SH-SY5Y (cell line): ENCODE data around the gene RXRA.
A peak's percentile ranks its signal among the peaks of the same experiment; 100 is the strongest.

ENCODE experiments used
- GATA2 ChIP-seq: IDR thresholded peaks from 2 replicates; pipeline ENCODE4 v1.6.1; 2011; ENCODE audit warnings: mild to moderate bottlenecking, low read depth, low read length
- GATA3 ChIP-seq: IDR thresholded peaks from 2 replicates; pipeline ENCODE4 v1.6.1; 2011; ENCODE audit warnings: low read depth, mild to moderate bottlenecking, low read length, moderate library complexity

RXRA gene

DNA sequence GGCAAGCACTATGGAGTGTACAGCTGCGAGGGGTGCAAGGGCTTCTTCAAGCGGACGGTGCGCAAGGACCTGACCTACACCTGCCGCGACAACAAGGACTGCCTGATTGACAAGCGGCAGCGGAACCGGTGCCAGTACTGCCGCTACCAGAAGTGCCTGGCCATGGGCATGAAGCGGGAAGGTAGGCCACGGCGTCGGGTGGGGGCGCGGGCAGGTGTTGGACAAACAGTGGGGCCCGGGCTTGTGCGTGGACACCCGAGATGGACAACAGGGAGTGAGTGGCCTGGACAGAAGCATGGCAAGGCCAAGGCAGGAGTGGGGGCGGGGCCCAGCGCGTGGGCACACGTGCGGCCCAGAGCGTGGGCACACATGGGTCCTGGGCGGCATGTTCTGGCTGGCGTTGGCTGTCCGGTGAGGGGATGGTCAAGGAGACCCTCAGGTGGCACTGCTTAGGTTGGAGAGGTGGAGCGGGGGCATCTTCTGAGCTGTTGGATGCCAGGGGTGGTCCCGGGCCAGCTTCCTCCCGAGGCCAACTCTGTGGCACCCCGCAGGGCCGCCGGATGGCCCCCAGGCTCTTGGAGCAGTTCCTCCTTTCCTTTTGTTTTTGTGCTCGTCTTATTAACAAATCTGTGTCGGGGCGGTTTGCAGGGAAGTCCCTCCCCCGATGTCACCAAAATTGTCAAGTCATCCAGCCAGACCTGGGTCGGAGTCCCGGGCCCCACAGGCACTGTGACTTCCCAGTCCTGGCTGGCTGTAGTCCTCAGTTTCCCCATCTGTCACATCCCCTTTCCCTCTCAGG is 82.9 kb downstream of the RXRA start:
- TF ChIP-seq GATA3 = no peak
- TF ChIP-seq GATA2 = no peak

DNA sequence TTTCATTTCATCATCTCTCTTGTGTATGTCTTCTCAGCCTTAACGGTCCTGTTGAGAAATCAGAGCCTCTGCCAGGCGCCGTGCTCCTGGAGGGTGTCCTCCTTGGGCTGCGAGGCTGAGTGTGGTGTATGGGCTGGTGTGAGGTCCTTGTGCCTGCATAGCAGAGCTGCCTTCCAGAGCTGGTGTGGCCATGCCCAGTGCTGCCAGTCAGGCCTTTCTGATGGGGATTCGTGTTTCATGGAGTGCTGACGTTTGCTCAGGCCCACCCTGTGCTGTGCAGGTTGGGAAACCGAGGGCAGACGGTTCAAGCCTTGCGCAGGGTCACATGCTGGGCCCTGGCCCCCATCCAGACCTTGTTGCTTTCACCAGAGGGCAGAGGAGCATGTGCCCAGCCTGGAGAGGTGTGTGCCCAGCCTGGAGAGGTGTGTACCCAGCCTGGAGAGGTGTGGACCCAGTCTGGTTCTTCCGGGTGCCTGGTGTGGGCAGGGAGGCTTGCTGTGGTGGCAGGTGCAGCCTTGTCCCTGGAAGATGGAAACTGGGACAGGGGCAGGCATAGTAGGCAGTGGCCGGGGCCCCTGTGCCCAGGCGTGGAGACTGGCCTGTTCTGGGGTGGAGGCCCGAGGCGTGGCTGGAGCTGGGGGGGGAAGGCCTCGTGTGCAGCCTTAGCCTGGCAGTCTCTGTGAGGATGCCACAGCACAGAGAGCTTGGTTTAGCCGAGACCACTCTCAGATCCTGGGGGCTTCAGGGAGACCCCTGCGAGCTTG is 84.0 kb downstream of the RXRA start:
- TF ChIP-seq GATA2 = no peak
- TF ChIP-seq GATA3 = no peak

DNA sequence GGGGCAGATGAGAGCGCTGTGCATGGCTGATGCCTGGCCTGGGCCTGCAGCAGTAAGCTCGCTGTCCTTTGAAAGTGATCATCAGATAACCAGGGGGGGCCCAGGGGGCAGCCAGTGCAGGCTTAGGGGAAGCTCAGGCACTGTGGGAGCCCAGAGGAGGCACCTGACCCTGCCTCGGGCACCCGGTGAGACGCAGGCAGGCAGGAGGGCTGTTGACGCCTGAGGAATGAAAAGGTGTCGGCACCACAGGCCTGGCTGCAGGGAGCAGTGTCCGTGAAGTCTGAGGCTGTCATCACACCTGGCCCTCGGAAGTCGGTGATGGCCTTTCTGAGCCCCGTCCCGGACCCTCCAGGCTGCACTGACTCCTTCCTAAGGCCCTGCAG is 84.6 kb downstream of the RXRA start:
- TF ChIP-seq GATA3 = no peak
- no peak for TF ChIP-seq GATA2

DNA sequence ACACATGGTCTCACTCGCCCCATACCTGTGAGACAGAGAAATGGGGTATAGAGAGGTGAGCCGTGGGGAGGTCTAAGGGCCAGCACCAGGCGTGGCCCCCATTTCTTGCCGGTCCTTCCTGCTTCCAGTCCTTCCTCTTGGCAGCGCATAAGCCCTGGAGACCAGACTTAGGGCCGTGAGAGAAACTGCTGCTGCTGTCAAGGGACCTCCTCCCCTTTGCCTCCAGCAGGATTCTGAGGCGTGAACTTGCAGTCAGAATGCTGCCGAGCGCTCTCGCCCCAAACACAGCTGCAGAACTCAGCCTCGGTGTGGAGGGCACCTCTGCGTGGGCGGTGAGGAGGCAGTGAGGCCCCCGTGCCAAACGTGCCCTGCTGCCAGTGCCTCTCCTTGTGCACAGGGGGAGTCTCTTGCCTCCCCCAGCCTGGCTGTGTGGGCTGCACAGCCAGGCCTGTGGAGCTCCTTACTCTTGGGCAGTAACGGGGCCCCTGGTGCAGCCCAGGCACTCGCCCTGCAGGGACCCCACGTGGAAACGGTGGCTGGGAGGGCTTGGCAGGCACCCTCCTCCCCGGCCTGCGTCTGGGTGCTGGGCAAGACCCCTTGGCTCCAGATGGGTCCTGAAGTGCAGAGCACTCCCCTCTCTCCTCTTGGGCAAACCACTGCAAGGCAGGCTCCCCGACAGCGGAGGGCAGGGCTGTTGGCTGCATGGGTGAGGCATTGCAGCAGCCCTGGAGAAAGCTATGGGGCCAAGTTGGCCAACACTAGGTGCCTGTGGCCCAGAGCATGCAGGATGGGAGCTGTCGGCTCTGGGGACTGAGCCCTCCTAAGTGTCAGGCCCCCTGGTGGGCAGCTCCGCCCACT is 85.4 kb downstream of the RXRA start:
- no peak for TF ChIP-seq GATA2
- TF ChIP-seq GATA3 = no peak

DNA sequence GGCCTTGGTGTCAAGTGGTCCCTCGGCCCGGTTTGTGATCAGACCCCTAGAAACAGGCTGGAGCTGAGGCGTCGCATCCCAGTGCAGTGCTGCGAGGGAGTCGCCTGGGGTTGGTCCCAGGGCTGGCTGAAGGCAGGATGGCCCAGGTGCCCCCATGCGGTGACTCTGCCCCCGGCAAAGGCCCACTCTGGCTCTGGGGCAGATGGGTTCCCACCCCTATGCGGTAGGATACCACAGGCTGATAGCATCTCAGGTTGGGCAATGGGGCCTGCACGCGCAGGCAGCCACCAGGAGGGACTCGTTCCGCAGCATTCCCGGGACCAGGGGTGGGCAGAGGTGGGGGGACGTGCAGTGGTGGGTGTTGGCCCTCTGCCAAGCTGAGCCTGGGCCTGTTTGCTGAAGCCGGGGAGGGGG is 86.0 kb downstream of the RXRA start:
- 0 out of 2 replicates have a peak, but pooled peaks have one; percentile 24 for TF ChIP-seq GATA2
- no peak for TF ChIP-seq GATA3

DNA sequence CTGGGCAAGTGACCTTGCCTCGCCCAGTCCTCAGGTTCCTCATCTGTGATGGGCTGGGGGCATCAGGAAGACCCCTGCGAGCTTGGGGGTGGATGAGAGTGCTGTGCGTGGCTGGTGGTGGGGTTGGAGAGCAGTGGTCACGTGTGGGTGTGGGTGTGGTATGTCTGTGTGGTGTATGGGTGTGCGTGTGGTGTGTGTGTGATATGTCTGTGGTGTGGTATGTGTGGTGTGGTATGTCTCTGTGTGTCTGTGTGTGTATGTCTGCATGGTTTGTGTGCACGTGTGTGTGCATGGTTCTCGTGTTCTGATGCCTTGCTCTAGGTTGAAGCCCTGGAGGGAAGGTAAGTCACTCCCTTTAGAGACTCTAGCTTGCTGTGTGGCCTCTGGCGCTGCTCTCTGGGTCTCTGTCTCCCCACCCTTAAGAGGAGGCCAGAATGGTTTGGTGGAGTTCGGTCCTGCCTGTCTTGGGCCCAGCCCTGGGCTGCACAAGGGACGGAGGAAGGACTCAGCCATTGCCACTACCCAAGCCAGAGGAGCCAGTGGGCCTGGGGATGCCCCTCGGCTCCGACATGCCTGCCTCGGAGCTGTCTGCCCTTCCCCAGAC is 87.0 kb downstream of the RXRA start:
- TF ChIP-seq GATA2 (no peak), GATA3 (no peak)

DNA sequence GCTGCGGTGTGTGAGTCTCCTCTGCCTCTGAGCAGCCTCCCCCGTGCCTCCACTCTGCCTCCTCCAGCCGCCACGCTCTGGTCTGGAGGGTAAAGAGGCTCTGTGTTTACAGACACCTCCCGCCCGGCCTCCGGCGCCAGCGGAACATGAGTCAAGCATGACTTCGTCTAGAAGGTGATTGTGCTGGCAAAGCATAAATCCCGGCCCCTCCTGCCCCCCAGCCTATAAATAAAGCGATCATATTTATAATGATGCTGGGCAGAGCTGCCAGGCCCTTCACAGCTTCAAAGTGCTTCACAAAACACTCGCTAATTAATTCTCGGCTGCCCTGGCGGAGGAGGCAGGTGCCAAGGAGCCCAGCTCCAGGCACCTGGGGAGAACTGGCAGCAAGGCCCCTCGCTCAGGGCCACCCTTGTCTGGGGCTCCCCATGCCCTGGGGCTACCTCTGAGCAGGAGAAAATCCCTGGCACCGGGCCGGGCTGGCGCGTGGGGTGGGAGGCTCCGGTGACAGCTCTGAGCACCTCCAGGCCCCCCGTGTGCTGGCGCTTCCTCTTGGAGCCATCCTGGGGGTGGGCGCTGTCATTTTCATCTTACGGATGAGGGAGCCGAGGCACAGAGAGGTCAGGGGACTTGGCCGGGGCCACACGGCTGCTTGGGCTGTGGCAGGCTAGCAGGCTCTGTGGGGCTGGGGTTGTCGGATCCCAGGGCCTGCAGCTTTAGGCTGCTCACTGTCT is 87.8 kb downstream of the RXRA start:
- no peak for TF ChIP-seq GATA2
- TF ChIP-seq GATA3 = no peak

DNA sequence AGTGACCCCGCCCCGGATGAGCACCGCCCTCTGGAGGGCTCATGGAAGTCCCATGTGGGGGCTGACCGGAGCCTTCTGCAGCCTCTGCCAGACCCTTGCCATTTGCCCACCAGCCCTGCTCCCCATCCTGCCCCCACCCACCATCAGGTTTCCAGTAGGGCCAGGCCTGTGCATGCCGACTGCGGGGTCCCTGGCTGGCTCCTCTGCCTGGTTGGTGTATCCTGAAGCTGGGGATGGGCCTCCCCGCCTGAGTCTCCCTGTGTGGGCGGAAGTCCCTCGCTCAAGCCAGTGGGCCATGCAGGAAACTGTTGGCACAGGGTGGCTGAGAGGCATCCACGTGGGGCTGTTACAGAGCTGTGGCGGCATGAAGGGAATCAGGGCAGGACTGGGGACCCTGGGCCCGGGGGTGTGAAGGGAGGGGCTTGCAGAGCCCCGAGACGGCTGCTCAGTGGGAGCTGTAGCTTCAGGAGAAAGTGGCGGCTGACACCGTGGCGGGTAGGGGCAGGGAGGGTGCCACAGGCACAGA is 88.7 kb downstream of the RXRA start:
- no peak for TF ChIP-seq GATA3
- TF ChIP-seq GATA2 = no peak

DNA sequence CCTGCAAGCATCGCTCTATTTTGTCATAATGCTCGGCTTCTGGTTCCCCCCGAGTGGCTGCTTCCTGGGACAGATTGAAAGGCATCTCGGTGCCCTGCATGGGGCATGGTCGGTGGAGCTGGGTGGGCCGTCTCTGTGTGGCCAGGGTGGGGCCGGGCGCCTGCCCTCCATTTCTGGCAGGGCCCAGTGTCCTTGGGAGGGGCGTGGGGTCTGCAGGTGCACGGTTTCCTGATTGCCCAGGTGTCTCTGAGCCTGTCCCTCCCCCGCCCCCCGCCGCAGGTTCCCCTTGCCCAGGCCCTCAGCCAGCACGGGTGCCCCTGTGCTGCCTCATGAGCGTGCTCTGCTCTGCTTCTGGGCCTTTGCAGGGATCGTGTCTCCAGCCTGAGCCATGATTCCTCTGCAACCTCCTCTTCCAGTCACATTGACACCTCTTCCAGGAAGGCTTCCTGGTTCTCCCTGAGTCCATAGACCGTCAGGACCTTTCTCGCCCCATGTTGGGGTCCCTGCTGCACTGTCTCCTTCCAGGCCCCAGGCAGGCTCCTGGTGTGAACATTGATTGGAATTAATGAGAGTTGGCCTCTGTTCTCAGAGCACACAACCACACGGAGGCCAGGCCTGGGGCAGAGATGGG is 90.2 kb downstream of the RXRA start:
- no peak for TF ChIP-seq GATA2
- no peak for TF ChIP-seq GATA3

DNA sequence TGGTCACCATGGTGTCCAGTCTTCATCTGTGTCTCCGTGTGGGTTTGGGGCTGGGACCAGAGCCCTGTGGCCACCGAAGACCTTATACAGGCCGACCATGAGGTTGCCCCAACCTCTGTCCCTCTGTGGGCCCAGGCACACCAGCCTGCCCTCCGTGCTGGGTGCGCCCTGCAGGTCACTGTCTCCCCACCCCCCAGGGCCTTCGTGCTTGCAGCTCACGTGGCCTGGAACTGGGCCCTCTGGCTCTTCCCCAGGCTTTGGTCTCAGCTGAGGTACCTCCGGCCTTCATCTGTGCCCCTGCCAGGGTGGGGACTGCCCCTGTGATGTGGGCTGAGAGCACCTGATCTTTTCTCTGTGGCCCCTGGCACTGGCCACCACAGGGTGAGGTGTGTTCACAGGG is 92.1 kb downstream of the RXRA start:
- TF ChIP-seq GATA2 (no peak), GATA3 (no peak)

DNA sequence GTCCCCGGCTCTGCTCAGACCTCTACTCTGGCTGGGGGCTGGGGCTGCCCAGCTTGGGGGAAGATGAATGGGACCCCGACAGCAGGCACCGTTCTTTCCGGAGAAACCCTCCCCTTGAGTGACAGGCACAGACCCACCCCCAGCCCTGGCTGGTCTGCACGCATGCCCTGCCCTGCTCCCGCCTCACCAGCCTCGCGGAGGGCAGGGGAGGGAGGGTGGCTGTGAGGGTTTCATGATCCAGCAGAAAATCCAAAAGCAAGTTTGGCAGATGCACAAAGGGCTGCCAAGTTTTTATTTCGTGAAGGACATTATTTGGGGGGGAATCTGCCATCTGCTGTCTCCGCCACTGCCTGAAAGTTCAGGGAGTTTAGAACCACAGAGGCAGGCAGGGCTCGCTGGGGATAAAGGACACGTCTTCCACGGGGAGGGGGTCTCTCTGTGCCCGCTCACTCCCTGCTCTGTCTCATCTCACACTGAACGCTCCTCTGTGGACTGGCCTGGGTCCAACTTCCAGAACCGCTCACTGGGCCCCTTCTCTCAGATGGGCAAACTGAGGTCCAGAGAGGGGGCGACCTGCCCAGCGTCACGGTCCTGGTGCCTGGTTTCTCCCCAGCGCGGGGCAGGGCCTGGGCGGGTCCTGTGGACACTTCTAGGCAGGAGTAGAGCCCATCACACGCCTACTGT is 92.9 kb downstream of the RXRA start:
- no peak for TF ChIP-seq GATA3
- no peak for TF ChIP-seq GATA2

DNA sequence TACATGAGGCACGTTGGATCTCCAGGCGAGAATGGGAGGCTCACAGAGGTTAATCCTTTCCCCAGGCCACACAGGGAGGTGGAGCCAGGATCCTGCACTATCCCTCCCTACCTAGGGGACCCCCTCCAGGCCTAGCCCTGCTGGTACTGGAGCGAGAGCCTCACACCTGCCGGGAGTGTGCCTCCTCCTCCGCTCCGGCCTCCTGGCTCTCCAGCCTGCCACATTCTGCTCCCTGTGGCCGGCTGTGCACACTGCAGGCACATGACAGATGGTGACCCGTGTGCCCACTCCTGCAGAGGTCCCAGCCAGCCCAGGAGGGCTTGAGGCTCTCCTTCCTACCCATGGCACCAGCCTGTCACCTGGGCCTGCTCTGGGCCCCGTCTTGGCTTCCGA is 93.4 kb downstream of the RXRA start:
- TF ChIP-seq GATA3 = no peak
- no peak for TF ChIP-seq GATA2
